SK-N-MC (cell line): ENCODE measurements around the gene LGALS1.

Experiments used
- EZH2 ChIP-seq: fragments of 200-600 bp; sonication (generic); IDR thresholded peaks from one replicate; pipeline ENCODE4 v1.6.1; 2017; ENCODE audit warnings: antibody characterized with exemption
- FOXP2 ChIP-seq: optimal IDR thresholded peaks from 2 replicates; pipeline ENCODE3; 2011; ENCODE audit warnings: mild to moderate bottlenecking, moderate library complexity; ENCODE audit not compliant: insufficient read depth; ENCODE audit errors: extremely low read length, control extremely low read depth
- POLR2AphosphoS5 ChIP-seq: IDR thresholded peaks from 2 replicates; pipeline ENCODE4 v1.6.1; 2012; ENCODE audit warnings: mild to moderate bottlenecking, low read depth, low read length, borderline replicate concordance

DNA sequence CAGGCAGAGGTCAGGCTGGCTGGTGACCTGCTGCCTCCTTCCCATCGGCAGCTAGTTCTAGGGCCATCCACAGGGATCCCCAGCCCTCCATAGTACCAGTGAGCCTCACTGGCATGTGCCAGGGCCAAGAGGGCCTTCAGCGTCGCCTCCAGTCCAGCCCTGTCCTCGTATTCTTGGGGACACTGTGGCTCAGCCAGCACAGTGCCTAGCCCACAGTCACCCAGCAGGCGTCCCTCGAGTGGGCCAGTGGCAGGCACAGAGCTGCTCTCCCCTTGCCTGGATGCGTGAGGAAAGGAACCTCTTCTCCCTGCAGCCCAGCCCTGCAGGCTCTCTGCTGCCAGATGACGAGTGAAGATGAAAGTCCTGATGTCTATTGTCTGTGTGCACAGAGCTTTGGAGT is 46.6 kb upstream of the LGALS1 start:
- no peak for TF ChIP-seq POLR2AphosphoS5
- TF ChIP-seq EZH2: no peak
- no peak for TF ChIP-seq FOXP2
